DND-41 (cell line): ENCODE results near the gene SARS2.
A peak's percentile ranks its signal among the peaks of the same experiment; 100 is the strongest.

Source experiments
- ATAC-seq: fragments of 200-7000 bp; cut with Tn5 transposase; 3 replicates; pipeline ENCODE4 v1.9.1; 2021; ENCODE audit warnings: low read depth; ENCODE audit not compliant: insufficient read depth
- DNase-seq: peaks from one replicate; pipeline ENCODE4 v3.0.0-alpha.2; 2020
- H2AFZ ChIP-seq: 2 replicates; pipeline ENCODE4 v1.6.0; 2012; ENCODE audit warnings: low read depth, low read length
- H3K27ac ChIP-seq: 2 replicates; pipeline ENCODE4 v1.5.1; 2012; ENCODE audit warnings: low read length, inconsistent platforms
- H3K27me3 ChIP-seq: fragments of 200-600 bp; sonication (generic); 2 replicates; pipeline ENCODE4 v1.6.0; 2012; ENCODE audit warnings: low read length, mild to moderate bottlenecking, inconsistent platforms; ENCODE audit not compliant: insufficient read depth, poor library complexity
- H3K36me3 ChIP-seq: 2 replicates; pipeline ENCODE4 v1.5.1; 2012; ENCODE audit warnings: low read length, inconsistent platforms; ENCODE audit not compliant: insufficient read depth
- H3K4me1 ChIP-seq: 2 replicates; pipeline ENCODE4 v1.5.1; 2012; ENCODE audit warnings: mild to moderate bottlenecking, low read length; ENCODE audit not compliant: insufficient read depth
- H3K4me2 ChIP-seq: 2 replicates; pipeline ENCODE4 v1.6.0; 2012; ENCODE audit warnings: mild to moderate bottlenecking, moderate library complexity, low read length, inconsistent platforms; ENCODE audit not compliant: insufficient read depth
- H3K4me3 ChIP-seq, 2 experiments: fragments of 200-600 bp in 1 of 2; shearing (Covaris generic) in 1 of 2; 2 replicates each; pipeline ENCODE4 v1.5.1; 2012 to 2016; ENCODE audit warnings: inconsistent platforms in 2 of 2, low read length in 2 of 2, mild to moderate bottlenecking in 2 of 2, low read depth in 1 of 2, moderate library complexity in 1 of 2
- H3K79me2 ChIP-seq: 2 replicates; pipeline ENCODE4 v1.6.0; 2012; ENCODE audit warnings: low read length, inconsistent platforms; ENCODE audit not compliant: insufficient read depth
- H3K9ac ChIP-seq: 2 replicates; pipeline ENCODE4 v1.6.0; 2012; ENCODE audit warnings: low read depth, mild to moderate bottlenecking, inconsistent platforms, low read length, moderate library complexity
- H3K9me3 ChIP-seq: 2 replicates; pipeline ENCODE4 v1.5.1; 2012; ENCODE audit warnings: low read length, moderate library complexity, mild to moderate bottlenecking, inconsistent platforms; ENCODE audit not compliant: insufficient read depth, severe bottlenecking
- H4K20me1 ChIP-seq: 2 replicates; pipeline ENCODE4 v1.6.0; 2012; ENCODE audit warnings: low read length; ENCODE audit not compliant: insufficient read depth
- CTCF ChIP-seq: IDR thresholded peaks from 2 replicates; pipeline ENCODE4 v1.5.1; 2012; ENCODE audit warnings: borderline replicate concordance, low read length, moderate library complexity, mild to moderate bottlenecking; ENCODE audit not compliant: poor library complexity, severe bottlenecking; ENCODE audit errors: extremely low read depth
- EZH2 ChIP-seq: IDR thresholded peaks from 3 replicates; pipeline ENCODE4 v1.6.1; 2012; ENCODE audit warnings: borderline replicate concordance, low read depth, mild to moderate bottlenecking, moderate library complexity, low read length, inconsistent platforms; ENCODE audit not compliant: severe bottlenecking

The SARS2 gene

GRCh38 chr19:38869160-38869835, 61.3 kb downstream of the SARS2 start:
- Histone ChIP-seq H3K9me3 (no peaks in the 10 kb centered on the region), H3K27me3 (no peaks in the 10 kb centered on the region), H4K20me1 (no peaks in the 10 kb centered on the region), H3K9ac (peak overlapping the region; percentile 36; the same call in 1 of the 2 replicates), H3K4me1 (peaks cover 16% of the 10 kb centered on the region), H3K4me2 (peak overlapping the region; percentile 86), H3K79me2 (no peaks in the 10 kb centered on the region), H2AFZ (peak overlapping the region; percentile 91), H3K27ac (no peak overlapping the region), H3K36me3 (no peaks in the 10 kb centered on the region), H3K4me3 (peak overlapping the region in 1 of 2 experiments; percentile 57; a peak in 2 of 4 replicates)
- no peak for DNase-seq
- TF ChIP-seq CTCF (no peak), EZH2 (no peak)
- no peak for ATAC-seq

- no peak for ATAC-seq
- TF ChIP-seq CTCF = no peak
- no peak for TF ChIP-seq EZH2
- no peaks in the 10 kb centered on the region for H3K79me2 ChIP-seq
- H3K9ac ChIP-seq = no peak overlapping the region
- H3K27me3 ChIP-seq = no peaks in the 10 kb centered on the region
- no peaks in the 10 kb centered on the region for H3K9me3 ChIP-seq
- no peaks in the 10 kb centered on the region for H4K20me1 ChIP-seq
- H3K27ac ChIP-seq = no peak overlapping the region
- H2AFZ ChIP-seq = no peak overlapping the region
- H3K4me1 ChIP-seq = peaks cover 16% of the 10 kb centered on the region
- DNase-seq = no peak
- H3K4me3 ChIP-seq = no peak overlapping the region
- H3K36me3 ChIP-seq = no peaks in the 10 kb centered on the region
- H3K4me2 ChIP-seq = no peak overlapping the region
Observed at GRCh38 chr19:38868551-38868950, 62.0 kb downstream of the SARS2 start.

GRCh38 chr19:38867171-38867780, 63.3 kb downstream of the SARS2 start:
- H3K9ac ChIP-seq = no peak overlapping the region
- TF ChIP-seq EZH2 (no peak), CTCF (no peak)

More at GRCh38 chr19:38867171-38867780, 63.3 kb downstream of the SARS2 start:
- DNase-seq = no peak
- Histone ChIP-seq H3K4me1 (peaks cover 16% of the 10 kb centered on the region), H2AFZ (no peak overlapping the region), H3K4me2 (no peak overlapping the region), H3K4me3 (no peak overlapping the region), H4K20me1 (no peaks in the 10 kb centered on the region), H3K27me3 (no peaks in the 10 kb centered on the region), H3K79me2 (no peaks in the 10 kb centered on the region), H3K36me3 (no peaks in the 10 kb centered on the region), H3K9me3 (no peaks in the 10 kb centered on the region), H3K27ac (no peak overlapping the region)
- ATAC-seq = no peak
